Fibroblast of peridontal ligament (primary cell): ENCODE data around the gene PID1.
"Not testable (repeated sequence)": the region's sequence is repeated elsewhere in the genome, so short reads cannot be mapped to it uniquely, and the experiment has no call there.

Experiments
- DNase-seq: peaks from one replicate; pipeline ENCODE4 v3.0.0-alpha.2; 2010; ENCODE audit errors: extremely low read depth

Gene PID1

DNA sequence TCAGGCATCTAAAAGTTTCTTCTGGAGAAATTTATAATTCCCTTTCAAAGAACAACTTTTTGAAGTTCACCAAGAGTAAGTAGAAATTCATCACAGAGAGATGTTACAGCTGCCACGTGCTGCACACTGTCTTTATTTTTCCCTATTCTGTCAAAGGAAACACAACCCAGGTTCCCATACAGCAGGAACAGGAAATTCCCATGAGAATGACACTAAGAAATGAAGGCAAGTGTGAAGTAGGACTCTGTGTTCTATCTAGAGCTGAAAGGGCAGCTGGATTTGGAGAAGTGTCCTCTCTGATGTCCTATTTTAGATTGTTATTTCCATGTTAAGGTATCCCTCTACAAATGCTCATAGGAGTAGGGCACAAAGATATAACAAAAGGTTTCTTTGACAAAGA lies 58.8 kb downstream of the PID1 start:
- DNase-seq: no peak

DNA sequence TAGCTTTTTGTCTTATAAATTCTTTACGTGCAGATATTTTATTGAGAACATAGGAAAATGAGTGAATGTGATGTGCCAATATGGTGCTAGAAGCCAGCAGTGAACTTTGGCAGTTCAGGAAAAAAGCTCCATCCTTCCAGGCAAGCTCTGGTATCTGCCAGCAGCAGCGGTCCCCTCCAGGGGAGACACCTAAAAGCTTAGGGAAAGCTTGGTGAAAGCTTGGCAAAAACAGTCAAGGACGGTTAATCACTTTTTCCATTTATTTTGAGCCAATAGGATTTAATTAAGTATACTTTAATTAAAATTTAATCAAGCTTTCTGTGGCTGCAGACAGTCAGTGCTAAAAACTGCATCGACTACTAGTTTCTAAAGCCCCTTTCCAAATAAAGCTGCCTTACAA lies 60.4 kb downstream of the PID1 start:
- no peak for DNase-seq

DNA sequence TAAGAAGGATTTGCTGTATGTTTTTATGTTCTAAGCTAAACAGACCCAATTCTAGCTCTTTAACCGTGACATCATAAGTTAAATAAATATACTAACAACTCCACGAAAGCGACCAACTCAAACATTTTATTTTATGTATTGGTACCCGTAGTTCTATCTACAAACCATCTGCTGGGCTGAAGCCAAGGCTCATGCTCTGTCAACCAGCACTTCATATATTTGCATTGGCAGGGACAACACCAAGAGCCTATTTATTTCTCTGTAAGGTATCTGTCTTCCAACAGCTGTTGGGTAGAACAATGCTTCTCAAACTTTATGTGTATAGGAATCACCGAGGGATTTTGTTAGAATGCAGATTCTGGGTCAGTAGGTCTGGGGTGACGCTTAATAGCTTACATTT lies 64.5 kb downstream of the PID1 start:
- DNase-seq: no peak

DNA sequence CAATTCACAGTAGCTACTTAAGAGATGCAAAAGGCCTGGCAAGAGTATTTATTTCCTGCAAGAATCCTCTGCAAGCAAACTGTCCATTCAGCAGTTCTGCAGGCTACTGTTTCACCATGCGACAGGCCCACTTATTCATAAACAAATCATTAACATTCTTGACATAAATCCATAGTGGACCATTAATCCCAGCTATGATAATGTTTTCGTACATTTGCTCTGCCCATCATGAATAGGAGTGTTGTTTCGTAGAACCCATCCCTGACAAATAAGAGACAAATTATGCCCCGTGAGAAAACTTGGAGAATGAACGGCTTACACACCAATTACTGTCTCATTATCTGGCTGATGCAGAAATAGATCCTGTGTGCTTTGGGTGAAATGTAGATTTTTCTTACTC lies 65.4 kb downstream of the PID1 start:
- DNase-seq: no peak

DNA sequence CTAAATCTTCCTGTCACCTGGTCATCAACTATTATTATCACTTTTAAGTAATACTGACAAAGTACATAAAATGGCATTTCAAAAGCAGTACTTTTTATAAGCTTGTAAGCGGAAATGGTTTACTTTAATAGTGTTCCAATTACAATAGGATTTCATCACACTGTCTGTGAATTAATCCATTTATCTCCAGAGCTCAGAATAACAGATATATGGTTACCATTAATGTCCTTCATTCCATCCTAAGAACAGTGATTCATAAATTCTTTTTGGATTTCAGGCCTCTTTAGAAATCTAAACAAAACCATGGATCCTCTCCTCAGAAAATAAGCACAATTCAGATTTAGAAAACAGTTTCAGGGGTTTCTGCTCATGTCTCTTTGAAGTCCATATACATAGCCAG lies 68.4 kb downstream of the PID1 start:
- DNase-seq: no peak

DNA sequence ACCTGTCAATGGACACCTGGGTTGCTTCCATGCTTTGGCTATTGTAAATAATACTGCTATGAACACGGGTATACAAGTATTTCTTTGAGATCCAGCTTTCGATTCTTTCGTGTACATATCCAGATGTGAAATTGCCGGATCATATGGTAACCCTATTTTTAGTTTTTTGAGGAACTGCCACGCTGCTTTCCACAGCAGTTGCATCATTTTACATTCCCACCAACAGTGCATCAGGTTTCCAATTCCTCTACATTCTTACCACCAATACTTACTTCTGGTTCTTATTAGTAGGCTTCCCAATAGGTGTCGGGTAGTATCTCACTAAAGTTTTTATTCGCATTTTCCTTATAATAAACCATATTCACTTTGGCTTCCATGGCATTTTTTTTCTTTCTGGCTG lies 69.6 kb downstream of the PID1 start:
- peak; percentile 0 for DNase-seq

DNA sequence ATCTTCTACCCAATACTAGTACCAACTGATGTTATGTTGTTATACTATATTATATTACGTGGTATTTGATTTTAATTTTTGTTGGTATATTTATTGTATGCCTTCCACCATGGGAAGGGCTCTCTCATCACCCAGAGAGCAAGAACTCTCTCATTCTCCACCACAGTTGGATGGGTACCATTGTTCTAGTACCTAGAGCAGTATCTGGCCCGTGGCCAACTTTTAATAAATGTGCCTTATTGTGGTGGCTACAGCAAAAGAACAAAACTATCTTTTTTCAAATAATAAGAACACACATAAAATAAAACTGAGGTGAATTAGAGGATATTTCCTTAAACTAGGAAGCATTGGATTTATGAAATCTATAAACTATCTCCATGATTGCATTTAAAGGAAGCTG lies 71.8 kb downstream of the PID1 start:
- no peak for DNase-seq

DNA sequence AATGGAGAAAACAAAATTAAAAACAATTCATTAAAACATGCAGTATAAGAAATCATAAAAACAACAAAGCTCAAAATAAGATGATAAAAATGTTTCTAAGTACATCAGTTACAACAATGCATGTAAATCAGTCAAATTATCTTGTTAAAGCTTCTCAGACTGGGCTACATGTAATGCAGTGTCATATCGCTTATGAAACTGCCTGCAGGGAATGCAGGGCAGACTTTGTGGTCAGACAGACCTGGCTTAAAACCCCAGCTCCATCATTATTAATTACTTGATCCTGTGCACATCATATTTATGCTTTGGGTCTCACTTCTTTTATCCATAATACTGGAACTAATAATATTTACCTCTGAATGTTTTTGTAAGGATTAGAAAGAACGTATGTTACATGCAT lies 74.6 kb downstream of the PID1 start:
- DNase-seq: no peak

DNA sequence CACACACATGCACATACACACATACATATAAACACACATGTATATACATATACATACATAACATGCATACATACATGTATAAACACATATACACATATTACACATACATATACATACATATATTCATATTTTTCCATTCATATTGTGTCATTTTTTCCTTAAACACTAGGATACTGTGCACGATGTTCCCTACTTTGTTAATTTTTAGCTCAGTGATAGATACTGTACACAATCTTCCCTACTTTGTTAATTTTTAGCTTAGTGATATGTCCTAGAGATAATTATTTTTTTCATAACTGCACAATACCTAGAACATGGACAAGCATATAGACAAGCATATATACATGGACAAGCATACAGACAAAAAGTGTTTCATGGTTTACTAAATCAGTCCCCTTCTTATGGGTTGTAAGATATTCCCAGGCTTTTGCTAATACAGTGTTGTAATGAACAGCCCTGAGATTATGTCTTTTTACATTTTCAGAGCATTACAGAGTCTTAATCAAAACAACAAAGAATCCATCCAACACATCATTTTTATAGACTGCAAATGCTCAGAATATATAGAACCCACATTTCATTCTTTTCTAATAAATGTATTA lies 75.6 kb downstream of the PID1 start:
- no peak for DNase-seq

DNA sequence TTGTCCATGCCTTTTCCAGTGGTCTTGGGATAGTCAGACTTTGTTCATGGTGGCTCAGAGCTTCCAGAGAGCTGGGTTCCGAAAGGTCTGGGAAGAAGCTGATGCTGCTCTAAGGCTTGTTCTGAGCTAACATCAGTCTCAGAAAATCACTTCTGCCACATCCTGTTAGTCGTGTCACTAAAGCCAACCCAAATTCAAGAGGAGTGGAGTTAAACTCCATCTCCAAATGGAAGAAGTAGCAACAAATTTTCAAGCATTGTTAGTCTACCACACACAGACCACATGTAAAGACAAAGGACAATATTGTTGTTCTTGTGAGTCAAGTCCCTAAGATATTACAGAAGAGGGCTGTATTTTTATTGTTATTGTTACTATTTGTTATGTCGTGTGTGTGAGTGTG lies 77.8 kb downstream of the PID1 start:
- no peak for DNase-seq

DNA sequence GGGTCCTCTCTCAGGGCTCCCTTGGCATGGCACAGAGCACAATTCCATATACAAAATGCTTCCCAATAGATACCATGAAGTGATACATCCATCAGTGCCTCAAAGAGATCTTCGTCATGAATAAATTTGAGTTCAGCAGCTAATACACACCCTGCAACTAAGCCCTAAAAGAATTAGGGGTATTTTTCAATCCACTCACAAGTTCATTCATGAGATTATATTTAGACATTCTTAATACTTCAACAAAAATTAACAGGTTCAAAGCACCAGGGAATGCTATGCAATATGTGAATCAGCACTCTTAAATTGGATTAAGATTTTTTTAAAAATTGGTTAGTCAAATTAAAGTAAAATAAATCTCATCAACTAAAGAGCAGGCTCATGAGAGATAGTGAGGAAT lies 79.7 kb downstream of the PID1 start:
- no peak for DNase-seq

DNA sequence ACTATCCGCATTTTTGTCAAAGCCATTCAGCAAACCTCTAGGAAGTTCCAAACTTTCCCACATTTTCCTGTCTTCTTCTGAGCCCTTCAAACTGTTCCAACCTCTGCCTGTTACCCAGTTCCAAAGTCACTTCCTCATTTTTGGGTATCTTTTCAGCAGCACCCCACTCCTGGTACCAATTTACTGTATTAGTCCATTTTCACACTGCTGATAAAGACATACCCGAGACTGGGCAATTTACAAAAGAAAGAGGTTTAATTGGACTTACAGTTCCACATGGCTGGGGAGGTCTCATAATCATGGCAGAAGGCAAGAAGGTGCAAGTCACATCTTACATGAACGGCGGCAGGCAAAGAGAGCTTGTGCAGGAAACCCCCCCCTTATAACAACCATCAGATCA lies 84.0 kb downstream of the PID1 start:
- not testable (repeated sequence) for DNase-seq

DNA sequence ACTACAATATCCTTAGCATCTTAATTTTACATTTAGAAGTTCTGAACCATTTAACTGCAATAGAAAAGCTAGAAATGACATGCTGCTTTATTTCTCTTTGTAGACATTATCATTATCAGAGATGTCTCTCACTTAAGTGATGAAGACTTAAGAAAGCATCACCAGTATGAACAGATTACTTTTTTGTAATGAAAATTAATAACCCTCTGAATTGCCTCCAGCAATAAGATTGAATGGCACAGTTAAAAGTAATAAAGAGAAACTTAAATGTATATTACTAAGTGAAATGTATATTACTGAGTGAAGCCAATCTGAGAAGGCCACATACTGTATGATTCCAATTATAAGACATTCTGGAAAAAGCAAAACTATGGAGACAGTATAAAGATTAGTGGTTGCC lies 89.4 kb downstream of the PID1 start:
- no peak for DNase-seq

DNA sequence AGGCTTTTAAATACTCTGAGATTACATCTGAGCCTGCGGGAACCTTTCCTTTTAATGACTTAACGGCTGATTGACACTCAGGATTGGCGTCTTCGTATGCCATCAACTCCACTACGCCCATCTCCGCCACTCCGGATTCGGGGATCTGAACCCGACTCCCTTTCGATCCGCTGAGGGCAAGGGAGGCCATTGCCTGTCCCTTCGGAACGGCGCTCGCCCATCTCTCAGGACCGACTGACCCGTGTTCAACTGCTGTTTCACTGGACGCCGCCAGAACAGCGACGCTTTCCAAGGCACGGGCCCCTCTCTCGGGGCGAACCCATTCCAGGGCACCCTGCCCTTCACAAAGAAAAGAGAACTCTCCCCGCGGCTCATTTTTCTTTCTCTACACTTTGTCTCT lies 90.4 kb downstream of the PID1 start:
- no peak for DNase-seq

DNA sequence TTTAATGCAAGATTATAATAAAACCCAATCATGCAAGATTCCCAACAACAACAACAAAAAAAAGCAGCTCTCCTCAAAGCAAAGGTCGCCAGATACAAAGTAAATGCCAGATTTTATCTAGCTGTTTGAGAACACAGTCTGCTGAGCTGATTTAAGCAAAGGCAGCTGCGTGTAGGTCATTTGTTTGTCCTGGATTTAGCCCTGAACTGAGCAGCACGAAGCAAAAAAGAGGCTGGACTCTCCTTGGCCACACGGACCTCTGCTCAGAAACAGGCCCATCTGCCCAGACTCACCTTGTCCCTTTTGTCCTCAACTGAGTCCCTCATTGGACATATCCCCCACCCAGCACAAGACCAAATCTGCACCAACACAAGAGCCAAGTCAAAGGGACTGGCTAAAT lies 91.5 kb downstream of the PID1 start:
- no peak for DNase-seq

DNA sequence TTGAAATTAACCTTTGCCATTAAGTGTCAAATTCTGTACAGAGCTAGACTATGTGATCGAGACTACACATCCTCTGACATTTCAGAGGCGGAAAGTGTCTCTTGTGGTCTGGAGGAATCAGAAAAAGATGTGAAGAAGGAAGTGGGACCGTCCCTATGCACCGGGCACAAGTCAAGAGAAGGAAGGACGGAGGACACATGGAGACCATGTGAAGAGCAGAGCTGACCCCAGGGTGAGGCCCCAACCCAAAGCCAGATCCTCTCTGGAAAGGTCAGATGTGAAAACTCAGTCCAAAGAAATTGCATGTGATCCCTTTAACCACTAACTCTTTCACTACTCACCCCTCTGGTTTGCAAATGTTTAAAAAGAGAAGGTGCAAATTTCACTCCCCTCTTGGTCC lies 92.4 kb downstream of the PID1 start:
- DNase-seq: no peak

DNA sequence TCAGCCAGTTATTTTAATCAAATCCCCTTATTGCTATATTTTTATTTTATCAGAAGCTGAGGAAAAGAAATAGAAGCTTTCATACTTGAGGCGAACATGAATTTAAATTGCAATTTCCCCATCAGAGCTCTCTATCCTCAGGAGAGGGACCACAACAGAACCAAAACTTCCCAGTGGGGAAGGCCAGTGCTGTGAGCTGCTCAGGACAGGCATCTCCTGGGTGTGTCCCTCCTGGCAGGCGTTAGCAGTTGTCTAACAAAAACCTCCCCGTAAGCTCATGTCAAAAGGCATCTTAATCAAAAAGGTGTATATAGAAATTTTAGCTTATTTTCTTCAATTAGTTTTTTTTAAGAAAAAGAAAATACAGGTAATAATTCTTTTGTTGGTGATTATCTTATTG lies 93.0 kb downstream of the PID1 start:
- DNase-seq: no peak

DNA sequence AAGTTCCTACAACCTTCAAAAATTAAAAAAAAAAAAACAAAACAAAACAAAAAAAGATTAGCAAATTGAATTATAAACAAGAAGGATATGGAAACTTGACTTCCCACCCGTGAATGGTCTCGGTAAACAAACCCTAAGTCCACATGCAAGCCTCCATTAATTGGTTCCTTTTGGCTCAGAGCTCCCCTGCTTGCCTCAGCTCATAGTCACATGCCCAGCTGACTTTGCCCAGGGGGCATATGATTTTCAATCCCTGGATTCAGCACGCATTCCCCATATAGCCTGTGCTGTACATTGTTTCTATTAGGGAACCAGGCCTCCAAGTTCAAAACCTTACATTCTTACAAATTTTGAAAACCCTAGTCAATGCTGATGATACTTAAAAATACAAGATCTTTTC lies 95.0 kb downstream of the PID1 start:
- DNase-seq: no peak

DNA sequence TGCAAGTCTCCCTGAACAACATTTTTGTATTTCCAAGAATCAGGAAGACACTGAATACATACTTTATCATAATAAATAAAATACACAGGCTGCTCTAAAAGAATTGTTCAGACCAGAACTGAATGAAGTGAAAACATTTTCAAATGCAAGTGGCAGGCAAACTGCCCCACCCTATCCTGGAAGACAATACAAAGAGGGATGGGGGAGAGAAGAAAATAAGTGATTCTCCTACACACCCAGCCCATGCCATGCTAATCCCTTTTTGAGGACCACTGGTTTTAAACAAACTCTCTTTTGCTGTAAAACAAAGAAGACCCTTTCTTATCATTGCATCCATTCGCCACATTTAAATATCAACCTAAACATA lies 95.6 kb downstream of the PID1 start:
- no peak for DNase-seq

DNA sequence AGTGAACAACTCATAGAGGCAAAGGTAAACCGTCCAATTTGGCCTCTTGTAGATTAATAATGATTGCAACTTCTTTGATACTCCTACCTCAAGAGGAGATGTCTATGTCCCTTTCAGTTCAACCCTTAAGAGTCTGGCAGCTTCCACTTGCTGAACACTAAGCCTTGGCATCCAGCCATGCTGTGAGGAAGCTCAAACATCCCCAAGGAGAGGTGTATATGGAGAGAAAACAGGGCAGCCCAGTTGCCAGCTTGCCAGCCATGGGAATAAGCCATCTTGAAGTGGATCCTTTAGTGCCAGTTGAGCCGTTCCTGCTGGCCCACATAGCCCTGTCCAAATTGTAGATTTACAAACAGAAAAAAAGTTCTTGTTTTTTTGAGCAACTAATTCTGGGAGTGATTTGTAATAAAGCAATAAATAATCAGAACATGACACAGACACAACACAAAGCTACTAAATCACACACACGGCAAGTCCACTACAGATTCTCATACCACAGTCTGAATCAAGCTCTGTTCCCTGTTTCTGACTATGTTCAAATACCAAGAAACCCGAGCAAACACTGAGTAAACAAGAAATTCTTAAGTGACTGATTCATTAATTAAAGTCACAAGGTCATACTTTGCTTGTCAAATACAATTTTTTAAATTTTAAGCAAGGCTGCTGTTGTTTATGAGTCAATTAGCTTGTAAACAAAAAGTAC lies 96.1 kb downstream of the PID1 start:
- DNase-seq: no peak

DNA sequence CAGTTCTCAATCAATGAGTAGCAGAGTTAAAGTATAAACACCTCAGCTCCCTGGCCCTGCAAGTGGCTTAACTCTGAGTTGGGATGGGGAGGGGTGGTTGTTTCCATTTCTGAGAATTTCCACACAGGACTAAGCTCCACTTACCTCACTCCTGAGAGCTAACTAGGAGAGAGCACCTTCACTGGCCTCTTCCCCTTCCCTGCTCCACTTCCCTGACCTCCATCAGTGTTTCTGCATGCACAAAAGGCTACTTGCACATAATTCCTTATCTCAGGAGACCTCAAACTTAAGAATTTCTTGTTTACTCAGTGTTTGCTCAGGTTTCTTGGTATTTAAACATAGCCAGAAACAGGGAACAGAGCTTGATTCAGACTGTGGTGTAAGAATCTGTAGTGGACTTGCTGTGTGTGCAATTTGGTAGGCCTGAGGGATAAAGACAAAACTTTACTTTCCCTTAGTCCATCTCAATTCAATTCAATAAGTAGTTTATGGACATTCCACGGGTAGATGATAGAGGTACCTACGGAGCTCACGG lies 97.2 kb downstream of the PID1 start:
- no peak for DNase-seq

DNA sequence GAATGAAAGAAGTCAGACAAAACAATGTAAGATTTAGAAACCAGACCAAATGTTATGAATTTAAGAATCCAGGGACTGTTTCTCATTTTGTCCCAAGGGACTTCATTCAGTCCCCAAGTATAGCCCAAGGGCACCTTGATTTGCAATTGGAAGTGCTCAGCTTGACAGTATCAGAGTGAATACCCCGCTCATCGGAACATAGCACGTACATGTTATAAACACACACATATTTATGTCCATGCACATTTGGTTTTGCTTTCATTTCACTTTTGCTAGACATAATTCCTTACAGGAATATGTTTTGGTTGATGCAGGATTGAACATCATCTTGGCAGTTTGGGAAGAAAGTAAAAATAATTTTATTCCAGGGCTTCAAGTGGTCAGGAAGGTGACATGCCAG lies 100.2 kb downstream of the PID1 start:
- no peak for DNase-seq

DNA sequence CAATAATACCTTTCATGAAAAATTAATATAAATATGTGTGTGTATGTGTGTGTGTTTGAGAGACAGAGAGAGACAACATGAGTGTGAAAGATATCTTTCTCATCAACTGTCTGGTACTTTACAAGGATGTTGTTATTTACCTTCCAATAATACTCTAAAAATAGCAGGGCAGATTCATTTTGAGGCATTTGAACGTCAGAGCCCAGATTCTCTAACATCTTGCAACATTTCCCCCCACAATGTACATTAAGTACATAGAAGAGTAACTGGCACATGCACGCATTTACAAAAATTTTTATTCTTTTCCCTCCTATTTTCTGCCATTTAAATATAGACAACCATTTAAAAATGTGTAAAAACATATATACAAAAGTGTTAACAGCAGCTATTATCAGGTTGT lies 100.9 kb downstream of the PID1 start:
- no peak for DNase-seq

DNA sequence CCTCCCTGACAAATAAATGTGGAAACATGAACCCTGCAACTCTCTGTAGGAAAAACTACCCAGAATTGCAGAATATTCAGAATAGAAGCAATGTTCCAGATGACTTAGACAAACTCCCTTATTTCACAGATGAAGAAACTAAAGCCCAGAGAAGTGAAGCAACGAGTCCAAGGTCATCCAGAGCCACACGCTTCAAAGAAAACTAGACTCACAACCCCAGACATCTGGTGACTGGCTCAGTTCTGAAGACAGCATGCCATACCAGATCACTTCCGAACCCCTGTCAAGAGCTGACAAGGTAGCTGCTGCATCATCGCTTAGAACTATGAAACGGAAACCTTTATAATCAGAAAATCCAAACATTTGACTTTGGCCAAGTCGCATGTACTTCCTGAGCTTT lies 101.3 kb downstream of the PID1 start:
- no peak for DNase-seq
